CD14-positive monocyte (primary cell): ENCODE data around the gene LAMB1. TPM values are rescaled to one million over a fixed set of nuclear protein-coding genes. Genes with fewer than 3 reads are reported as not detected.

Experiments used
- DNase-seq, 3 donors: peaks; one replicate each; pipeline ENCODE4 v3.0.0-alpha.2; 2011 to 2022
- H2AFZ ChIP-seq: 2 replicates; pipeline ENCODE4 v1.6.0; 2012; ENCODE audit warnings: mild to moderate bottlenecking, low read depth, low read length, inconsistent platforms; ENCODE audit not compliant: insufficient read depth, poor library complexity, severe bottlenecking
- H3K27ac ChIP-seq, 2 donors: 1 replicate in 1 of 2; 2 replicates in 1 of 2; pipeline ENCODE4 v1.5.1; 2012 to 2013; ENCODE audit warnings: low read length in 2 of 2, control low read depth in 1 of 2, inconsistent platforms in 1 of 2, low read depth in 1 of 2, mild to moderate bottlenecking in 1 of 2
- H3K27me3 ChIP-seq, 2 donors: one replicate each; pipeline versions ENCODE4 v1.6.0 to v1.6.1; 2011 to 2013; ENCODE audit warnings: low read length in 2 of 2; ENCODE audit not compliant: control insufficient read depth in 2 of 2, insufficient read depth in 2 of 2
- H3K36me3 ChIP-seq, 2 donors: replicated peaks in 1 of 2; 1 replicate in 1 of 2; 2 replicates in 1 of 2; pipeline versions ENCODE4 v1.5.1 to v1.6.1; 2012 to 2013; ENCODE audit warnings: low read length in 2 of 2, control low read depth in 1 of 2, inconsistent platforms in 1 of 2, mild to moderate bottlenecking in 1 of 2; ENCODE audit not compliant: insufficient read depth in 2 of 2, control insufficient read depth in 1 of 2
- H3K4me1 ChIP-seq, 2 donors: 1 replicate in 1 of 2; 2 replicates in 1 of 2; pipeline versions ENCODE4 v1.5.1 to v1.6.1; 2012 to 2013; ENCODE audit warnings: low read length in 2 of 2, control low read depth in 1 of 2, inconsistent platforms in 1 of 2, mild to moderate bottlenecking in 1 of 2, moderate library complexity in 1 of 2; ENCODE audit not compliant: insufficient read depth in 2 of 2, control insufficient read depth in 1 of 2
- H3K4me2 ChIP-seq: replicated peaks from 2 replicates; pipeline ENCODE3; 2012; ENCODE audit warnings: low read length, moderate library complexity, mild to moderate bottlenecking; ENCODE audit not compliant: poor library complexity, severe bottlenecking; ENCODE audit errors: extremely low read depth
- H3K4me3 ChIP-seq, 3 experiments: fragments of 200-600 bp in 1 of 3; sonication (generic) in 1 of 3; replicated peaks in 1 of 3; 1 replicate in 2 of 3; 2 replicates in 1 of 3; pipeline ENCODE4 v1.5.1; 2011 to 2013; ENCODE audit warnings: low read length in 3 of 3, mild to moderate bottlenecking in 3 of 3, control low read depth in 2 of 3, low read depth in 2 of 3, inconsistent platforms in 1 of 3, moderate library complexity in 1 of 3
- H3K79me2 ChIP-seq: 2 replicates; pipeline ENCODE4 v1.6.0; 2012; ENCODE audit warnings: mild to moderate bottlenecking, control low read depth, inconsistent platforms, low read length, moderate library complexity; ENCODE audit not compliant: insufficient read depth
- H3K9ac ChIP-seq: 2 replicates; pipeline ENCODE4 v1.6.0; 2017; ENCODE audit warnings: low read length, mild to moderate bottlenecking; ENCODE audit not compliant: insufficient read depth, poor library complexity, severe bottlenecking
- H3K9me3 ChIP-seq, 2 donors: replicated peaks in 1 of 2; 1 replicate in 1 of 2; 2 replicates in 1 of 2; pipeline versions ENCODE4 v1.5.1 to v1.6.1; 2012 to 2013; ENCODE audit warnings: low read length in 2 of 2, control low read depth in 1 of 2; ENCODE audit not compliant: control insufficient read depth in 1 of 2, insufficient read depth in 1 of 2
- H4K20me1 ChIP-seq: 2 replicates; pipeline ENCODE4 v1.6.0; 2012; ENCODE audit warnings: mild to moderate bottlenecking, low read length, control low read depth, moderate library complexity; ENCODE audit not compliant: insufficient read depth
- H3K27ac Mint-ChIP-seq, 7 donors: one replicate each; pipeline ENCODE4 v1.8.0; 2020; ENCODE audit warnings: mild to moderate bottlenecking in 7 of 7, mixed read lengths in 7 of 7, moderate library complexity in 6 of 7, inconsistent platforms in 2 of 7
- H3K27me3 Mint-ChIP-seq, 3 donors: one replicate each; pipeline ENCODE4 v1.8.0; 2021 to 2022; ENCODE audit warnings: low read depth in 3 of 3, mild to moderate bottlenecking in 3 of 3, mixed read lengths in 3 of 3, moderate library complexity in 3 of 3, inconsistent platforms in 1 of 3
- H3K36me3 Mint-ChIP-seq, 2 donors: one replicate each; pipeline ENCODE4 v1.8.0; 2020; ENCODE audit warnings: mixed read lengths in 2 of 2, inconsistent platforms in 1 of 2, mild to moderate bottlenecking in 1 of 2
- H3K4me1 Mint-ChIP-seq: one replicate; pipeline ENCODE4 v1.8.0; 2020; ENCODE audit warnings: mild to moderate bottlenecking, mixed read lengths
- H3K4me3 Mint-ChIP-seq, 2 donors: one replicate each; pipeline ENCODE4 v1.8.0; 2020; ENCODE audit warnings: mild to moderate bottlenecking in 2 of 2, mixed read lengths in 2 of 2, moderate library complexity in 1 of 2
- H3K9me3 Mint-ChIP-seq, 7 donors: one replicate each; pipeline ENCODE4 v1.8.0; 2020 to 2022; ENCODE audit warnings: mixed read lengths in 7 of 7, mild to moderate bottlenecking in 6 of 7, moderate library complexity in 6 of 7, inconsistent platforms in 2 of 7
- WGBS: methylation state at CpG from one replicate; pipeline ENCODE4 v1.1.5; 2013; ENCODE audit warnings: missing lambda C conversion rate; ENCODE audit not compliant: insufficient coverage; 5-methylcytosine and 5-hydroxymethylcytosine counted together
- intact Hi-C, 2 donors: fragments of 100-400 bp; cut with micrococcal nuclease; formaldehyde crosslinking; loops; one replicate each; pipeline versions ENCODE4 v1.15.0 to v1.15.1; 2023
- polyA plus RNA-seq, 3 donors: library from polyadenylated mRNA; depleted of rRNA in 1 of 3; unstranded in 2 of 3; stranded (reverse) in 1 of 3; fragments of 300-500 nt in 2 of 3; fragments of >200 nt in 1 of 3; fragmentation: Illumina TruSeq in 2 of 3; gene quantifications; 1 replicate in 2 of 3; 2 replicates in 1 of 3; pipeline ENCODE4 v1.2.3, GENCODE V29; 2012 to 2021
- TF ChIP-seq, protein P1 (sequence below): fragments of 200-600 bp; IDR thresholded peaks from one replicate; pipeline ENCODE4 v1.8.0; 2022; ENCODE audit warnings: antibody characterized with exemption, mild to moderate bottlenecking

Gene LAMB1
- polyA plus RNA-seq, 3 donors = 0.42 TPM; not detected in 2

DNA sequence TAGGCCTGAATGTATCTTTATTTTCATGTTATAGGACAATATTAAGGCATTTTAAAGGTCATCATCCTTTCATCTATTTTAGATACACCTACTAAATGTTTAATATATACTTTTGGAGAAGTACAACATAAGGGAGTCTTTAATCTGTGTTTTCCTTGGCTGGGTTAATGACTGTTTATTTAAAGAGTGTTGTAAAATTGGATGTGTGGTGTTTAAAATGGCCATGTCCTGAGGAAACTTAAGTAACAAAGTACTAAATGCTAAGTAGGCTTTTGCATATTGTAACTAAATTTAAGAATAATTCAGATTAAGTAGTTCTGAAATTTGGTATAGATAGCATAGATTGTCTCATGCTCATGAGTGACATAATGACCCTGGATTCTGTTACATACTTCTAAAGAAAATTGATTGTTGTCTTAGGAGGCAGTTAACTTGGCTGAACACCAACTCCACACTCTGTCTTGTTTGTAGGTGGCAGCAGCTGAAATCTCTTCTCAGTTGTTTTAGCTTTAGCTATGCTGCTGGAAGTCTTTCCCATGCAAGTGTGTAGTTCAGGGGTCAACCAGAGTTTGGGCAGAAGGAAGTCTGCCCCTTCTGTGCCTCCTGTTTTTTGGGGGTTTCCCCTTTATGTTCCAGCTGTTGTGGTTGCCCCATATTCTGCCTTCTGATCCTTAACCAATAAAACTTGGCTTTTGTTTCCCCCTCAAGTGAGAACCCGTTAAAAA, 82.8 kb downstream of the LAMB1 start:
- intact Hi-C loops = no loop called here
- no peak for DNase-seq
- H3K27me3 ChIP-seq = no peaks in the 10 kb centered on the region
- Mint-ChIP-seq H3K27ac (peak overlapping the region in 3 of 7 donors; percentile 2 to 20 (median 7)), H3K27me3 (no peaks in the 10 kb centered on the region), H3K9me3 (peaks cover 0 to 2% (median 0%) of the 10 kb centered on the region in 7 donors), H3K36me3 (peaks cover 71 to 84% of the 10 kb centered on the region in 2 donors), H3K4me1 (peaks cover 31% of the 10 kb centered on the region), H3K4me3 (no peak overlapping the region)
- H3K4me1 ChIP-seq = peaks cover 12 to 17% of the 10 kb centered on the region in 2 donors
- peaks cover 67 to 89% of the 10 kb centered on the region in 2 donors for H3K36me3 ChIP-seq
- no peaks in the 10 kb centered on the region for H3K79me2 ChIP-seq
- peak overlapping the region in 1 of 2 donors; percentile 12 for H3K27ac ChIP-seq
- TF ChIP-seq, protein P1, sequence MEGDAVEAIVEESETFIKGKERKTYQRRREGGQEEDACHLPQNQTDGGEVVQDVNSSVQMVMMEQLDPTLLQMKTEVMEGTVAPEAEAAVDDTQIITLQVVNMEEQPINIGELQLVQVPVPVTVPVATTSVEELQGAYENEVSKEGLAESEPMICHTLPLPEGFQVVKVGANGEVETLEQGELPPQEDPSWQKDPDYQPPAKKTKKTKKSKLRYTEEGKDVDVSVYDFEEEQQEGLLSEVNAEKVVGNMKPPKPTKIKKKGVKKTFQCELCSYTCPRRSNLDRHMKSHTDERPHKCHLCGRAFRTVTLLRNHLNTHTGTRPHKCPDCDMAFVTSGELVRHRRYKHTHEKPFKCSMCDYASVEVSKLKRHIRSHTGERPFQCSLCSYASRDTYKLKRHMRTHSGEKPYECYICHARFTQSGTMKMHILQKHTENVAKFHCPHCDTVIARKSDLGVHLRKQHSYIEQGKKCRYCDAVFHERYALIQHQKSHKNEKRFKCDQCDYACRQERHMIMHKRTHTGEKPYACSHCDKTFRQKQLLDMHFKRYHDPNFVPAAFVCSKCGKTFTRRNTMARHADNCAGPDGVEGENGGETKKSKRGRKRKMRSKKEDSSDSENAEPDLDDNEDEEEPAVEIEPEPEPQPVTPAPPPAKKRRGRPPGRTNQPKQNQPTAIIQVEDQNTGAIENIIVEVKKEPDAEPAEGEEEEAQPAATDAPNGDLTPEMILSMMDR = no peak
- H3K4me2 ChIP-seq = no peak overlapping the region
- H2AFZ ChIP-seq = no peak overlapping the region
- peaks cover 11% of the 10 kb centered on the region for H4K20me1 ChIP-seq
- no peaks in the 10 kb centered on the region for H3K9me3 ChIP-seq
- WGBS = no CpG with 5 or more reads among the region's 1 CpG
- no peak overlapping the region for H3K4me3 ChIP-seq
- no peak overlapping the region for H3K9ac ChIP-seq

DNA sequence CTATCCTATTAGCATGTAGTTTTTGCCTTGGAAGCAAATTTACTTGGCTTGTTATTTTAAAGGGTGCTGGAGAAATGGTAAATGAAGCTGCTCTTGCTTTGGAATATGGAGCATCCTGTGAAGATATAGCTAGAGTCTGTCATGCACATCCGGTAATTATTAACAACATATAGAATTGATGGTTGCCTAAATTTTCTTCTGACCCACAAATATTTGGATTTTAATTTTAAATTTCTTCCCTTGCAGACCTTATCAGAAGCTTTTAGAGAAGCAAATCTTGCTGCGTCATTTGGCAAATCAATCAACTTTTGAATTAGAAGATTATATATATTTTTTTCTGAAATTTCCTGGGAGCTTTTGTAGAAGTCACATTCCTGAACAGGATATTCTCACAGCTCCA, 84.0 kb downstream of the LAMB1 start:
- TF ChIP-seq, protein P1 = no peak
- H4K20me1 ChIP-seq = peaks cover 14% of the 10 kb centered on the region
- no peak overlapping the region for H3K4me2 ChIP-seq
- Mint-ChIP-seq H3K27ac (peak overlapping the region in 1 of 7 donors; percentile 2), H3K27me3 (no peaks in the 10 kb centered on the region), H3K4me1 (peaks cover 29% of the 10 kb centered on the region), H3K9me3 (peaks cover 0 to 2% (median 0%) of the 10 kb centered on the region in 7 donors), H3K4me3 (no peak overlapping the region), H3K36me3 (peaks cover 72 to 82% of the 10 kb centered on the region in 2 donors)
- WGBS = no CpG with 5 or more reads among the region's 2 CpGs
- no peak overlapping the region for H3K4me3 ChIP-seq
- no peaks in the 10 kb centered on the region for H3K27me3 ChIP-seq
- H2AFZ ChIP-seq = no peak overlapping the region
- H3K9ac ChIP-seq = no peak overlapping the region
- H3K4me1 ChIP-seq = peaks cover 6 to 16% of the 10 kb centered on the region in 2 donors
- H3K36me3 ChIP-seq = peaks cover 67 to 84% of the 10 kb centered on the region in 2 donors
- intact Hi-C loops = no loop called here
- H3K79me2 ChIP-seq = peaks cover 5% of the 10 kb centered on the region
- no peak for DNase-seq
- no peak overlapping the region for H3K27ac ChIP-seq
- no peaks in the 10 kb centered on the region for H3K9me3 ChIP-seq
